ENCODE results near the gene NRCAM.

Gene NRCAM

GRCh38 chr7:108134486-108134885, 321.8 kb downstream of the NRCAM start:
- DNase-seq (ENCODE audit: low read depth), result no peak
- no peak for TF ChIP-seq CTCF (IDR thresholded peaks at IDR 0.05; ENCODE audit: insufficient read depth, low read depth, low read length, missing control alignments)
- no peak overlapping the region for H3K4me3 ChIP-seq (ENCODE audit: low read length)

- H3K4me3 ChIP-seq (ENCODE audit: low read length), result no peak overlapping the region
- peak; percentile 95 for DNase-seq (ENCODE audit: low read depth)
- TF ChIP-seq CTCF (IDR thresholded peaks at IDR 0.05; ENCODE audit: insufficient read depth, low read depth, low read length, missing control alignments), result no peak
These were observed 323.5 kb downstream of the NRCAM start for GRCh38 chr7:108132551-108133265.

- H3K4me3 ChIP-seq (ENCODE audit: low read length), result no peak within 1 kb of the TSS
- DNase-seq (ENCODE audit: low read depth), result no peak
- no peak for TF ChIP-seq CTCF (IDR thresholded peaks at IDR 0.05; ENCODE audit: insufficient read depth, low read depth, low read length, missing control alignments)
These were observed 326.0 kb downstream of the NRCAM start, which contains the start of gene LAMB4 for GRCh38 chr7:108130261-108130660. Gene LAMB4, minus strand, starts transcription at chr7:108130361. Its CDS starts 7,197 bp downstream, at chr7:108123164.

GRCh38 chr7:108129018-108129965, 326.9 kb downstream of the NRCAM start:
- TF ChIP-seq CTCF (IDR thresholded peaks at IDR 0.05; ENCODE audit: insufficient read depth, low read depth, low read length, missing control alignments), result no peak
- H3K4me3 ChIP-seq (ENCODE audit: low read length), result no peak overlapping the region
- DNase-seq (ENCODE audit: low read depth), result no peak

GRCh38 chr7:108128514-108128913, 327.7 kb downstream of the NRCAM start:
- no peak overlapping the region for H3K4me3 ChIP-seq (ENCODE audit: low read length)
- no peak for DNase-seq (ENCODE audit: low read depth)
- TF ChIP-seq CTCF (IDR thresholded peaks at IDR 0.05; ENCODE audit: insufficient read depth, low read depth, low read length, missing control alignments), result no peak

- DNase-seq (ENCODE audit: low read depth), result peak; percentile 79
- no peak overlapping the region for H3K4me3 ChIP-seq (ENCODE audit: low read length)
- TF ChIP-seq CTCF (IDR thresholded peaks at IDR 0.05; ENCODE audit: insufficient read depth, low read depth, low read length, missing control alignments), result no peak
These were observed 328.8 kb downstream of the NRCAM start for GRCh38 chr7:108127461-108127860.
